CD14-positive monocyte (primary cell): ENCODE data around the gene TSPAN5. TPM values are rescaled to one million over a fixed set of nuclear protein-coding genes. Genes with fewer than 3 reads are reported as not detected.

Experiments used
- DNase-seq, 3 donors: peaks; one replicate each; pipeline ENCODE4 v3.0.0-alpha.2; 2011 to 2022
- H2AFZ ChIP-seq: 2 replicates; pipeline ENCODE4 v1.6.0; 2012; ENCODE audit warnings: mild to moderate bottlenecking, low read depth, low read length, inconsistent platforms; ENCODE audit not compliant: insufficient read depth, poor library complexity, severe bottlenecking
- H3K27ac ChIP-seq, 2 donors: 1 replicate in 1 of 2; 2 replicates in 1 of 2; pipeline ENCODE4 v1.5.1; 2012 to 2013; ENCODE audit warnings: low read length in 2 of 2, control low read depth in 1 of 2, inconsistent platforms in 1 of 2, low read depth in 1 of 2, mild to moderate bottlenecking in 1 of 2
- H3K27me3 ChIP-seq, 2 donors: one replicate each; pipeline versions ENCODE4 v1.6.0 to v1.6.1; 2011 to 2013; ENCODE audit warnings: low read length in 2 of 2; ENCODE audit not compliant: control insufficient read depth in 2 of 2, insufficient read depth in 2 of 2
- H3K36me3 ChIP-seq, 2 donors: replicated peaks in 1 of 2; 1 replicate in 1 of 2; 2 replicates in 1 of 2; pipeline versions ENCODE4 v1.5.1 to v1.6.1; 2012 to 2013; ENCODE audit warnings: low read length in 2 of 2, control low read depth in 1 of 2, inconsistent platforms in 1 of 2, mild to moderate bottlenecking in 1 of 2; ENCODE audit not compliant: insufficient read depth in 2 of 2, control insufficient read depth in 1 of 2
- H3K4me1 ChIP-seq, 2 donors: 1 replicate in 1 of 2; 2 replicates in 1 of 2; pipeline versions ENCODE4 v1.5.1 to v1.6.1; 2012 to 2013; ENCODE audit warnings: low read length in 2 of 2, control low read depth in 1 of 2, inconsistent platforms in 1 of 2, mild to moderate bottlenecking in 1 of 2, moderate library complexity in 1 of 2; ENCODE audit not compliant: insufficient read depth in 2 of 2, control insufficient read depth in 1 of 2
- H3K4me2 ChIP-seq: replicated peaks from 2 replicates; pipeline ENCODE3; 2012; ENCODE audit warnings: low read length, moderate library complexity, mild to moderate bottlenecking; ENCODE audit not compliant: poor library complexity, severe bottlenecking; ENCODE audit errors: extremely low read depth
- H3K4me3 ChIP-seq, 3 experiments: fragments of 200-600 bp in 1 of 3; sonication (generic) in 1 of 3; replicated peaks in 1 of 3; 1 replicate in 2 of 3; 2 replicates in 1 of 3; pipeline ENCODE4 v1.5.1; 2011 to 2013; ENCODE audit warnings: low read length in 3 of 3, mild to moderate bottlenecking in 3 of 3, control low read depth in 2 of 3, low read depth in 2 of 3, inconsistent platforms in 1 of 3, moderate library complexity in 1 of 3
- H3K79me2 ChIP-seq: 2 replicates; pipeline ENCODE4 v1.6.0; 2012; ENCODE audit warnings: mild to moderate bottlenecking, control low read depth, inconsistent platforms, low read length, moderate library complexity; ENCODE audit not compliant: insufficient read depth
- H3K9ac ChIP-seq: 2 replicates; pipeline ENCODE4 v1.6.0; 2017; ENCODE audit warnings: low read length, mild to moderate bottlenecking; ENCODE audit not compliant: insufficient read depth, poor library complexity, severe bottlenecking
- H3K9me3 ChIP-seq, 2 donors: replicated peaks in 1 of 2; 1 replicate in 1 of 2; 2 replicates in 1 of 2; pipeline versions ENCODE4 v1.5.1 to v1.6.1; 2012 to 2013; ENCODE audit warnings: low read length in 2 of 2, control low read depth in 1 of 2; ENCODE audit not compliant: control insufficient read depth in 1 of 2, insufficient read depth in 1 of 2
- H4K20me1 ChIP-seq: 2 replicates; pipeline ENCODE4 v1.6.0; 2012; ENCODE audit warnings: mild to moderate bottlenecking, low read length, control low read depth, moderate library complexity; ENCODE audit not compliant: insufficient read depth
- H3K27ac Mint-ChIP-seq, 7 donors: one replicate each; pipeline ENCODE4 v1.8.0; 2020; ENCODE audit warnings: mild to moderate bottlenecking in 7 of 7, mixed read lengths in 7 of 7, moderate library complexity in 6 of 7, inconsistent platforms in 2 of 7
- H3K27me3 Mint-ChIP-seq, 3 donors: one replicate each; pipeline ENCODE4 v1.8.0; 2021 to 2022; ENCODE audit warnings: low read depth in 3 of 3, mild to moderate bottlenecking in 3 of 3, mixed read lengths in 3 of 3, moderate library complexity in 3 of 3, inconsistent platforms in 1 of 3
- H3K36me3 Mint-ChIP-seq, 2 donors: one replicate each; pipeline ENCODE4 v1.8.0; 2020; ENCODE audit warnings: mixed read lengths in 2 of 2, inconsistent platforms in 1 of 2, mild to moderate bottlenecking in 1 of 2
- H3K4me1 Mint-ChIP-seq: one replicate; pipeline ENCODE4 v1.8.0; 2020; ENCODE audit warnings: mild to moderate bottlenecking, mixed read lengths
- H3K4me3 Mint-ChIP-seq, 2 donors: one replicate each; pipeline ENCODE4 v1.8.0; 2020; ENCODE audit warnings: mild to moderate bottlenecking in 2 of 2, mixed read lengths in 2 of 2, moderate library complexity in 1 of 2
- H3K9me3 Mint-ChIP-seq, 7 donors: one replicate each; pipeline ENCODE4 v1.8.0; 2020 to 2022; ENCODE audit warnings: mixed read lengths in 7 of 7, mild to moderate bottlenecking in 6 of 7, moderate library complexity in 6 of 7, inconsistent platforms in 2 of 7
- CTCF ChIP-seq: fragments of 200-600 bp; IDR thresholded peaks from one replicate; pipeline ENCODE4 v1.8.0; 2022; ENCODE audit warnings: antibody characterized with exemption, mild to moderate bottlenecking
- WGBS: methylation state at CpG from one replicate; pipeline ENCODE4 v1.1.5; 2013; ENCODE audit warnings: missing lambda C conversion rate; ENCODE audit not compliant: insufficient coverage; 5-methylcytosine and 5-hydroxymethylcytosine counted together
- intact Hi-C, 2 donors: fragments of 100-400 bp; cut with micrococcal nuclease; formaldehyde crosslinking; loops; one replicate each; pipeline versions ENCODE4 v1.15.0 to v1.15.1; 2023
- polyA plus RNA-seq, 3 donors: library from polyadenylated mRNA; depleted of rRNA in 1 of 3; unstranded in 2 of 3; stranded (reverse) in 1 of 3; fragments of 300-500 nt in 2 of 3; fragments of >200 nt in 1 of 3; fragmentation: Illumina TruSeq in 2 of 3; gene quantifications; 1 replicate in 2 of 3; 2 replicates in 1 of 3; pipeline ENCODE4 v1.2.3, GENCODE V29; 2012 to 2021

TSPAN5 gene
- polyA plus RNA-seq, 3 donors: 0.09 to 1.1 (median 0.13) TPM

DNA sequence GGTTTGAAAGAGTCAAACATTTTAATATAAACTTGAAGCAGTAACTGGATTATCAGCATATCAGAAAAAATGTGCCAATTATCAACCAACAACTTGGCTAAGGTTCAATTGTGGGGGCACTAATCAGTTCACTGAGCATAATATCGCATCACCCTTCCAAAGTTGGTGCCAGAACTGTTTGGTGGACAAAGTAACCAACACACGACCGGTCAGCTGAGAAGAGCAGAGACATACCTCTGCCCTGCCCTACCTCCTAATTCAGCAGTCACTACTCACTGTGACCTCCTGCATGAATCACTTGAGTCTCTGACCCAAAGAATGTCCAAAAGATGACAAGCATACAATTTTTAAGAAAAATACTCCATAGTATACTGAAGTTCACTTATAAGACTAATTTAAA is 53.2 kb downstream of the TSPAN5 start:
- no peak overlapping the region for H3K4me2 ChIP-seq
- H3K4me3 Mint-ChIP-seq: no peak overlapping the region
- H3K9ac ChIP-seq: no peak overlapping the region
- H2AFZ ChIP-seq: no peak overlapping the region
- 97% methylated on average over 3 of the region's 3 CpGs for WGBS
- intact Hi-C loops: no loop called here
- H3K27me3 ChIP-seq: no peaks in the 10 kb centered on the region
- no peaks in the 10 kb centered on the region for H3K79me2 ChIP-seq
- no peaks in the 10 kb centered on the region for H3K36me3 Mint-ChIP-seq
- no peaks in the 10 kb centered on the region for H3K27me3 Mint-ChIP-seq
- peaks cover 0 to 10% (median 4%) of the 10 kb centered on the region in 7 donors for H3K9me3 Mint-ChIP-seq
- H3K4me1 Mint-ChIP-seq: no peaks in the 10 kb centered on the region
- TF ChIP-seq CTCF: no peak
- H4K20me1 ChIP-seq: no peaks in the 10 kb centered on the region
- no peaks in the 10 kb centered on the region for H3K36me3 ChIP-seq
- no peak overlapping the region for H3K27ac ChIP-seq
- no peak overlapping the region for H3K27ac Mint-ChIP-seq
- no peaks in the 10 kb centered on the region for H3K9me3 ChIP-seq
- no peaks in the 10 kb centered on the region for H3K4me1 ChIP-seq
- H3K4me3 ChIP-seq: no peak overlapping the region
- no peak for DNase-seq

GRCh38 chr4:98604723-98605122 is 53.7 kb downstream of the TSPAN5 start:
- no peak overlapping the region for H3K27ac ChIP-seq
- H3K9ac ChIP-seq: no peak overlapping the region
- Mint-ChIP-seq H3K27ac (no peak overlapping the region), H3K4me3 (no peak overlapping the region), H3K36me3 (no peaks in the 10 kb centered on the region), H3K9me3 (peaks cover 0 to 10% (median 6%) of the 10 kb centered on the region in 7 donors), H3K4me1 (no peaks in the 10 kb centered on the region), H3K27me3 (no peaks in the 10 kb centered on the region)
- no peak overlapping the region for H3K4me3 ChIP-seq
- WGBS: no CpG with 5 or more reads among the region's 1 CpG
- no peaks in the 10 kb centered on the region for H3K36me3 ChIP-seq
- no peaks in the 10 kb centered on the region for H3K4me1 ChIP-seq
- H3K27me3 ChIP-seq: no peaks in the 10 kb centered on the region
- H2AFZ ChIP-seq: no peak overlapping the region
- H4K20me1 ChIP-seq: no peaks in the 10 kb centered on the region
- intact Hi-C loops: no loop called here
- H3K4me2 ChIP-seq: no peak overlapping the region
- no peak for DNase-seq
- no peaks in the 10 kb centered on the region for H3K79me2 ChIP-seq
- TF ChIP-seq CTCF: no peak
- H3K9me3 ChIP-seq: peaks cover 0 to 2% of the 10 kb centered on the region in 2 donors
